A673 (cell line): Measurements from ENCODE around the gene LTBR. TPM values are rescaled to one million over a fixed set of nuclear protein-coding genes. Genes with fewer than 3 reads are reported as not detected.

Experiments used
- BruUV-seq: library from RNA; stranded (reverse); fragments of 400-500 nt; replicated peaks from 2 replicates; lab custom pipeline; 2021; lab: Mats Ljungman, UMichigan
- CTCF ChIA-PET: fragments of 300-600 bp; sonication (Branson Sonifier 250); formaldehyde crosslinking; loops from one replicate; lab custom pipeline; 2022; ENCODE audit warnings: antibody characterized with exemption; lab: Charles Lee
- POLR2A ChIA-PET: fragments of 300-600 bp; sonication (Branson Sonifier 250); formaldehyde crosslinking; loops from one replicate; lab custom pipeline; 2022; ENCODE audit warnings: antibody characterized with exemption; ENCODE audit not compliant: low non-redundant PET; lab: Charles Lee
- DNase-seq: peaks from one replicate; pipeline ENCODE4 v3.0.0-alpha.2; 2015; ENCODE audit warnings: low spot score
- H3K27ac ChIP-seq: fragments of 200-600 bp; sonication (generic); 2 replicates; pipeline ENCODE4 v1.5.1; 2016; ENCODE audit warnings: mixed run types, low read depth, mild to moderate bottlenecking, mixed read lengths, antibody characterized with exemption, low read length; ENCODE audit not compliant: poor library complexity, severe bottlenecking
- H3K27me3 ChIP-seq: fragments of 200-600 bp; sonication (generic); replicated peaks from 2 replicates; pipeline ENCODE4 v1.6.1; 2017; ENCODE audit warnings: mixed run types, low read depth, mild to moderate bottlenecking, mixed read lengths, antibody characterized with exemption, low read length; ENCODE audit not compliant: insufficient read depth, poor library complexity
- H3K36me3 ChIP-seq: fragments of 200-600 bp; sonication (generic); 2 replicates; pipeline ENCODE4 v1.6.1; 2016; ENCODE audit warnings: mixed run types, mild to moderate bottlenecking, mixed read lengths, antibody characterized with exemption, low read length; ENCODE audit not compliant: insufficient read depth, poor library complexity, severe bottlenecking
- H3K4me1 ChIP-seq: fragments of 200-600 bp; sonication (generic); 2 replicates; pipeline ENCODE4 v1.6.1; 2017; ENCODE audit warnings: mixed run types, mild to moderate bottlenecking, mixed read lengths, antibody characterized with exemption, low read length; ENCODE audit not compliant: insufficient read depth, poor library complexity, severe bottlenecking
- H3K4me3 ChIP-seq: fragments of 200-600 bp; sonication (generic); 2 replicates; pipeline ENCODE4 v1.5.1; 2016; ENCODE audit warnings: low read depth, mixed run types, mild to moderate bottlenecking, mixed read lengths, low read length; ENCODE audit not compliant: poor library complexity, severe bottlenecking
- H3K9me3 ChIP-seq: fragments of 200-600 bp; sonication (generic); 2 replicates; pipeline ENCODE4 v1.6.1; 2016; ENCODE audit warnings: mixed run types, low read depth, mild to moderate bottlenecking, mixed read lengths, antibody characterized with exemption, low read length; ENCODE audit not compliant: poor library complexity, severe bottlenecking
- CTCF ChIP-seq: fragments of 300-800, 200-600 bp; sonication (generic); conservative IDR thresholded peaks from 2 replicates; pipeline ENCODE4 v1.5.1; 2017; ENCODE audit warnings: low read depth, mild to moderate bottlenecking, antibody characterized with exemption, low read length, moderate library complexity, mixed read lengths
- EZH2 ChIP-seq: fragments of 200-600 bp; sonication (generic); IDR thresholded peaks from 2 replicates; pipeline ENCODE4 v1.6.1; 2017; ENCODE audit warnings: borderline replicate concordance, low read depth, mild to moderate bottlenecking, mixed read lengths, antibody characterized with exemption, low read length; ENCODE audit not compliant: poor library complexity, severe bottlenecking
- intact Hi-C: fragments of 100-400 bp; cut with micrococcal nuclease; formaldehyde crosslinking; loops from one replicate; pipeline ENCODE4 v1.10.0; 2022; ENCODE audit not compliant: unreplicated experiment
- total RNA-seq: library from RNA; stranded (reverse); gene quantifications from 2 replicates; pipeline ENCODE4 v1.2.3, GENCODE V29; 2021

Gene LTBR
- total RNA-seq, 1 experiment from 2014 or later = 27.5 TPM

DNA sequence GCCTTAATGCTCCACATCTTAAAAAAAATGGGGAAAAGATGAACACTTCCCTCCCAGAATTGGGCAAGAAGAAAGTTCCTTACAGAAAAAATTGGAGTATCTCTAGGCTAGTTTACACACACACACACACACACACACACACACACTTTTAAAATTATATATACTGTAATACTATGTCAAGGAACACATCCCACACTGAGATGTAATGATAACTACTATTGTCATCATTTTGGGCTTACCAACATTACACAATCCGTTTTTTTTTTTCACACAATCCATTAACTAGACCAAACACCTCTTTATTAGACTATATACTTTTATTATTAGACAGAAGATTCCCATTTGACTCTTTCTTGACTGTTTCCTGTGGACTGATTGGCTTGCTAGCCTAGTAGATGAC lies 2.5 kb downstream of the LTBR start:
- CTCF ChIA-PET = no interaction called here
- H3K9me3 ChIP-seq = no peaks in the 10 kb centered on the region
- intact Hi-C loops = no loop called here
- no peak overlapping the region for H3K27ac ChIP-seq
- no peaks in the 10 kb centered on the region for H3K27me3 ChIP-seq
- DNase-seq = no peak
- no peak overlapping the region for H3K4me3 ChIP-seq
- no peaks in the 10 kb centered on the region for H3K36me3 ChIP-seq
- H3K4me1 ChIP-seq = peaks cover 7% of the 10 kb centered on the region
- BruUV-seq = TSS peak; percentile 25
- POLR2A ChIA-PET = no interaction called here
- TF ChIP-seq CTCF = no peak
- no peak for TF ChIP-seq EZH2

GRCh38 chr12:6387541-6387940 lies 3.6 kb downstream of the LTBR start:
- Histone ChIP-seq H3K4me3 (no peak overlapping the region), H3K4me1 (peaks cover 7% of the 10 kb centered on the region), H3K27me3 (no peaks in the 10 kb centered on the region), H3K36me3 (no peaks in the 10 kb centered on the region), H3K9me3 (no peaks in the 10 kb centered on the region), H3K27ac (no peak overlapping the region)
- DNase-seq = no peak
- POLR2A ChIA-PET = interaction anchor here (0.6 kb wide), 1 partner anchor 52 kb away, joined by 3 read pairs; no protein-coding TSS in a partner anchor
- CTCF ChIA-PET = no interaction called here
- intact Hi-C loops = no loop called here
- no TSS peak for BruUV-seq
- no peak for TF ChIP-seq EZH2
- TF ChIP-seq CTCF = no peak

- no TSS peak for BruUV-seq
- H3K4me1 ChIP-seq = no peaks in the 10 kb centered on the region
- H3K9me3 ChIP-seq = no peaks in the 10 kb centered on the region
- no peak overlapping the region for H3K4me3 ChIP-seq
- no peak overlapping the region for H3K27ac ChIP-seq
- no peaks in the 10 kb centered on the region for H3K27me3 ChIP-seq
- no peaks in the 10 kb centered on the region for H3K36me3 ChIP-seq
- POLR2A ChIA-PET = no interaction called here
- CTCF ChIA-PET = no interaction called here
- no peak for TF ChIP-seq CTCF
- no peak for TF ChIP-seq EZH2
- no peak for DNase-seq
- intact Hi-C loops = no loop called here
These were observed 6.3 kb downstream of the LTBR start for GRCh38 chr12:6390084-6390799.
